GM21381 (cell line): ENCODE data around the gene SIGLEC5.

ENCODE experiments used
- ATAC-seq: cut with Tn5 transposase; IDR thresholded peaks from one replicate; pipeline ENCODE4 v1.9.1; 2021; ENCODE audit warnings: mild to moderate bottlenecking, moderate library complexity; ENCODE audit not compliant: unreplicated experiment

Gene SIGLEC5

DNA sequence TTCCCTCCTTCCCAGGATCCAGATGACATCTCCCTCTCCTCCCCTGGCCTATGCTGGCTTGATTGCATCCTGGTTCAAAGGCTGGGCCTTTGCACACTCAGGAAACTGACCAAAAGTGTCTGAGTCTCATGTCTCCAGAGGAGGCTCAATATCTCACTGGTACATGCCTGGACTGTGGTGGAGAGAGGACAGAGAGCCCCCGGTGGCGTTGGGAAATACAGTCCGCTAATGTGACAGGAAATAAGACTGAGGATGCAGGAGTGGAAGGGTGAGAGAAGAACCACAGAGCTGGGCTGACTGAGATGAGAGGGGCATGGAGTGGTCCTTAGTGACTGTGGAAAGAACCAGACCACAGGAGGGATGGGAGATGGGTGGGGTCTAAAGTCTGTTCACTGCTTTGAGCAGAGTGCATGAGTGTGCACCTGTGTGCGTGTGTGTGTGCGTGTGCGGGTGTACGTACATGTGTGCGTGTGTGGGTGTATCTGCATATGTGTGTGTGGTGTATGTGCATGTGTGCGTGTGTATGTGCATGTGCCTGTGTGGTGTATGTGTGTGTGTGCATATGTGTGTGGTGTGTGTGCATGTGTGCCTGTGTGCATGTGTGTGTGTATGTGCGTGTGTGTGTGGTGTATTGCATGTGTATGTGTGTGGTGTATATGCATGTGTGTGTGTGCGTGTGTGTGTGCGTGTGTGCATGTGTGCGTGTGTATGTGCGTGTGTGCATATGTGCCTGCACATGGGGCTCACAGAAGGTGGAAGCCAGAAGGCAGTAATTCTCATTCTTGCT, 1.9 kb downstream of the SIGLEC5 start:
- no peak for ATAC-seq

DNA sequence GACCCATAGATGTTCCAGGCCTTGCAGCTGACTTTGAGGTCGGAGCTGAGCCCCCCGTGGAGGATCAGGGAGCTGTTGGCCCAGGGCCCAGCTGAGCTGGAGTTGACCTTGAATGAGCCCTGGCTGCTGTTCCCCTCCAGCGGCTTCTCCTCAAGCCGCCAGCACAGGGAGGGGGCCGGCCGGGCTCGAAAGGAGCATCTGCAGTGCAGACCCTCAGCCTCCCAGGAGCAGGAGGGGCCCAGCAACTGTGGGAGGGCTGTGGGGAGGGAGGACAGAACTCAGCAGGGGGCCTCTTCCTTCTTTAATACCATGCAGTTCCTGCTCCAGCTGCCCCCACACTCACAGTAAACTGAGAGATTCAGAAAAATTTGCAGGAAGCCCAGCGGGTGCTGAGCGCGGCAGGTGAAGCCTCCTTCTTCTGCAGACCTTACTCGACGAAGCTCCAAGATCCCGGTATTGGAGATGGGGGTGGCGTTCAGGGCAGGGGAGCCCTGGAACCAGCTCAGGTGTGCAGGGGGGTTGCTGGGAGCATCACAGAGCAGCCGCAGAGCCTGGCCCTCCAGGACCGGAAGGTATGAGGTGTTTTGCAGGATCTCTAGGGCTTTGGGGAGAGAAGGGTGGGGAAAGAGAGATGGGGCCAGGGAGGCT, 2.6 kb downstream of the SIGLEC5 start:
- ATAC-seq, result no peak

DNA sequence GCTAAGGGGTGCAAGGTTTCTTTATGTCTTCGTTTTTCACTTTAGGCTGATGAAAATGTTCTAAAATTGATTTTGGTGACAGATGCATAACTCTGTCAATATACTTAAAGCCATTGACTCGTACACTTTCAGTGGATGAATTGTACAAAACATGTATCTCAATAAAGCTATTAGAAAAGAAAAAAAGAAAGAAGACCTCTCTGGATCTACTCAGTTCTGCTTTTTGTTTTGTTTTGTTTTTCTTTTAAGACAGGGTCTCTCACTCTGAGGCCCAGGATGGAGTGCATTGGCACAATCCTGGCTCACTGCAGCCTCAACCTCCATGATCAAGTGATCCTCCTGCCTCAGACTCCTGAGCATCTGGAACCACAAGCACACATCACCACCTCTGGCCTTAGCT, 3.5 kb downstream of the SIGLEC5 start:
- ATAC-seq, result no peak

DNA sequence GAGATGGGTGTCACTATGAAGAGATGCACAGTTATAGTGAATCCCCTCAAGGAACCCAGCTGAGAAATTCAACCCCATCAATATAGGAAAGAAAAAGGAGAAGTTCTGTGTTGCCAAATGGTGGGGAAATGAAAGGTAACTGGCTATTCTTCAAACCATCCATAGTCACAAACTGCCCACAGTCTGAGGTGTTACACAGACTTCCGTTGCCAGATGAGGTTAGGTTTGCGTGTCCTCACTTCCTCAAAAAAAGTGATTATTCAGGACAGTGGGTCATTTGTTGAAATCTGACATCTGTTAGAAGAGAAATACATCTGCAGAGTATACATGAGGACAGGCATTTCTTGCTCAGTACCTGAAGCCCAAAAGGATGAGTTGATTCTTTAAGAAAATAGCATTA, 9.0 kb downstream of the SIGLEC5 start:
- ATAC-seq, result no peak

DNA sequence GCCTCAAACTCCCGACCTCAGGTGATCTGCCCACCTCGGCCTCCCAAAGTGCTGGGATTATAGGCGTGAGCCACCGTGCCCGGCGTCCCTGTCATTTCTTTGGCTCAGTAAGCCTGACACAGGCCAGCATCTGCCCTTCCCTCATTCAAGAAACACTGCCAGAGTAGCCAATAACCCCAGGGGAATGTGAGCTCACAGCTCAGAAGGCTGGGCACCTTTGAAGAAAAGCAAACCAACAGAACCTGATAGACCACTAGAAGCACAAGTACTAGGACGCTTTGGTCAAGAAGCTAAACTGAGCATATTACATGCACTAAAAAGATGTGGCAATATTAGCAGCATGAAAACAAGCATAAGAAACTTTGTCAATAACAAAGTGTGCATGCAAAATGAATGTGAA, 14.2 kb downstream of the SIGLEC5 start:
- no peak for ATAC-seq

DNA sequence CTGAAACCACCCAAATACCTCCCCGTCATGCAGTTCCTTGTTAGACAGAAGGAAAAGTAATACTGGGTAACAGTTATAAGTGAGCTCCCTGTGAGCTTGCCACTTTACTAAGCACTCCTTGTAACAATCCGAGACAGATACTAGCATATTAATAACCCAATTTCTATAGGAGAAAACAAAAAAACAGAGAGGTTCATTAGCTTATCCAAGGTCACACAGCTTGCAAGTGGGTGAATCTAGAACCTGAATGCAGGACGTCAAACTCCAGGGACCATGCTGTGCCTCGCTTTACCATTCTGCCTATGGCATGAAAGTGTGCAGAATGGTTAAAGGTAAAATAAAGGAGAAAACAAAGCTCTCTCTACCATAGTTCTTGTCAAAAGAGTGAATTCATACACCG, 15.4 kb downstream of the SIGLEC5 start:
- ATAC-seq, result no peak

DNA sequence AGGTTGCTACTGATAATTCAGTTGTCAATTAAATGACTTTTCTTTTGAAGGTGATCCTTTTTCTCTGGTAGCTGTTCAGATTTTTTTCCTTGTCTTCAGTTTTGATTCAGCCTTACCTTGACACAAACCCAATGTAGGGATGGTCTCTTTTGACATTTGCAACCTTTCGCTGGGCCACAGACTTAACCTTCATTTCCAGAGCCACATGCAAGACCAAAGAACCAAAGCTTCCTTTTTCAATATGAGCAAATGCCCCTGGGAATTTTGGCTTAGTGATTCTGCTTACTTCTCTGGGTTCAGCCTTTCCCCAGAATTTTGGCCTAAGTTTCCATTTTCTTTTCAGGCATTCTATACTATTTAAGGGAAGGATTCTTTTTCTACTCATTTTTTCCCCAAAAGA, 19.6 kb downstream of the SIGLEC5 start:
- no peak for ATAC-seq

DNA sequence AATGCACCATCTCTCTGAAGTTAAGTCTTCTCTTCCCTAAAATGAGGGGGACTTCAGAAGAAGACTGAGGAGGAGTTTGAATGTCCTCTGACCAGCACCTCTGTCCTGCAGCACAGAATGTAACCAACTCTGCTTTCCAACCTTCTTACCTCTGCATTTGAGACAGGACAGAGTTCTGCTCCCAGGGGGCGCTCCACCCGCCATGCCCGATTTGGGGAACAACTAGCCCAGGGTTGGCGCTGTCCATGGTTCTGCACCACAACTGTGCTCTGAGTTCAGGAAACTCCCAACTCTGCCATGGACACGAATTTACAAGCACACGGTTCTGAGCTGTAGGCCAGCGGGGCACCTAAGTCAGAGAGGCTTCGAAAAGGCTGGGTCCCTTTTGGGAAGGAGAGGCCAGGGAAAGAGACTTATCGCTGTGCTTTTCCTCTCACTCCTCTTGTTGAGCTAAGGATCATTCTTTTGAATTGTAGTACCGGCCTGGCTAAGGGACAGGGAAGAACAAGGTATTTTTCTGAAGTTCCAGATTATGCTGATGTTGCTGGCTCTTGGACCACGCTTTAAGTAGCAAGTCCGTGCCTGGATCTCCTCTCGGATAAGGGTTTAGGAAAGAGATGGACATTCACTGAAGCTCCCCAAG, 22.2 kb downstream of the SIGLEC5 start:
- ATAC-seq, result no peak

DNA sequence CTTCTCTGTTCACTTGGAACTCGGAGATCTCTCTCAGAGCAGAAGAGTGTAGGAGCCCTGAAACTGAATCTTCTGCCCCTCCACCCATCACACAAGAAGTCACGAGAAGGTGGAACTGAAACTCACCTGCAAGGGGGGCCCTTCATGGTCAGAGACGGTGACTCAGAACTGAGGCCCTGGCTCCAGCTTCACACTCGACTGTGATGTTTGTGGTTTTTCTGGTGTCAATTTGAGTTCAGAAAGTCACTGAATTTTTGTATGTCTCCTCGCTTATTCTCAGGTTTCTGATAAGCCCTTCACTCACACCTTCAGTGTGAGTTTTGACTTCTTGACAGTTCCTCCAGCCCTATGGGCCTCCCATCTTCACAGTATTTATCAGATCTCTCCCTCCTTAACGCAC, 23.1 kb downstream of the SIGLEC5 start:
- peak; percentile 92 for ATAC-seq

DNA sequence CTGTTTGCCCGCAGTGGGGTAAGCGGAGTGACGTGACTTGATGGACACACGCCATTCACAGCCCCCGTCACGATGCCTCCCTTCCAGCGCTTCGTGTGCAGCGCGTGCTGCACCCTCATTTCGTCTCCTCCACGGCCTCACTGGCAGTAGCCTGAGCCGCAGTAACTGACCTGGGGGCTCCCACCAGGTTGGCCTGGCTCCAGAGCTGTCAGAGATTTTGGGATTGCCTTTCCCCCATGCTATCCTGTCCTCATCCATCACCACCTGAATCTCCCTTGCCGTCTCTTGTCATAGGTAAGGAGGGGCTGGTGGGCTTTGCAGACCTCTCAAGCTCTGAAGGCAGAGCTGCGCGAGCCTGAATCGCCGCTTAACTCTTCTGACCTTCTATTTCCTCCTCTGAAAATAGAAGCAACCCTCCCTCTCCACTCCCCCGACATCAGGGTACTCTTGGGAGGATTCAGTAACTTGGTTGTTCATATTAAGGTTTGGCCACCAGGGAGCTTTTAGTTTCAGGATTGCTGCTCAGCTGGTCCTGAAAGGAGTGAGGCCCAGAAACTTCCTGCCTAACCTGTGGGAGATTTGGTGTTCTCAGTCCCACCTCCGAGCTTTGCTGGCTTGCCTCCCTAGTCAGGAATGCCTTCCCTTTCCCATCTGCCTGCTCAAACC, 27.9 kb downstream of the SIGLEC5 start:
- ATAC-seq, result no peak

DNA sequence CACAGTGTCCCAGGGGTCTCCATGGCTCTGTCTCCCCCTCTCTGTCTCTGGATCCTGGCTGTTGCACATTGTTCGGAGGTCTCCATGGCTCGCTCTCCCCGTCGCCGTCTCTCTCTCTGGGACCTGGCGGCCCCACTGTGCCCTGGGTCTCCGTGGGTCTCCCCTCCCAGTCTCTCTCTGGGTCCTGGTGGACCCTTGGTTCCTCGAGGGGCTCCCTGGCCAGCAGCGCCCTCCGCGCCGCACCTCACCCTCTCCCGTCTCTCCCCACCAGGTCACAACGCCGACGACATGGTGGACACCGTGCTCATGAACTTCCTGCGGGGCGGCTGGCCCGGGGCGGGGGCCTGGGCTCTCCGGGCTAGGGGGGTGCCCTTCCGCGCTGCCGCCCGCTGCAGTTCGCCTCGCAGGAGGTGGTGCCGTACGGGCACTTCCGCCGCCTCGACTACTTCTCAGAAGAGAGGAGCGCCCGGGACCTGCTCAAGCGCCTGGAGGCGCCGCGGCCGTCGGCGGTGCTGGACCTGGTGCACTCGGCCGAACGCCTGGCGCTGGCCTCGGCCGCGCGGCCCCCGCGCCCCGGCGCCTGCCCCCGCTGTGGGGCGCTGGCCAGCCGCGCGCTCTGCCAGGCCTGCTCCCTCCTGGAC, 29.1 kb downstream of the SIGLEC5 start:
- ATAC-seq, result no peak

DNA sequence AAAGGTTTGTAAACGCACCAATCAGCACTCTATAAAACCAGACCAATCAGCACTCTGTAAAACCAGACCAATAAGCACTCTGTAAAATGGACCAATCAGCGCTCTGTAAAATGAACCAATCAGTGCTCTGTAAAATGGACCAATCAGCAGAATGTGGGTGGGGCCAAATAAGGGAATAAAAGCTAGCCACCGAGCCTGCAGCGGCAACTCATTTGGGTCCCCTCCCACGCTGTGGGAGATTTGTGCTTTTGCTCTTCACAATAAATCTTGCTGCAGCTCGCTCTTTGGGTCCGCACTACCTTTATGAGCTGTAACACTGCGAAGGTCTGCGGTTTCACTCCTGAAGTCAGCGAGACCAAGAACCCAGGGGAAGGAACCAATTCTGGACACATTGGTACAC, 31.1 kb downstream of the SIGLEC5 start:
- ATAC-seq, result no peak

DNA sequence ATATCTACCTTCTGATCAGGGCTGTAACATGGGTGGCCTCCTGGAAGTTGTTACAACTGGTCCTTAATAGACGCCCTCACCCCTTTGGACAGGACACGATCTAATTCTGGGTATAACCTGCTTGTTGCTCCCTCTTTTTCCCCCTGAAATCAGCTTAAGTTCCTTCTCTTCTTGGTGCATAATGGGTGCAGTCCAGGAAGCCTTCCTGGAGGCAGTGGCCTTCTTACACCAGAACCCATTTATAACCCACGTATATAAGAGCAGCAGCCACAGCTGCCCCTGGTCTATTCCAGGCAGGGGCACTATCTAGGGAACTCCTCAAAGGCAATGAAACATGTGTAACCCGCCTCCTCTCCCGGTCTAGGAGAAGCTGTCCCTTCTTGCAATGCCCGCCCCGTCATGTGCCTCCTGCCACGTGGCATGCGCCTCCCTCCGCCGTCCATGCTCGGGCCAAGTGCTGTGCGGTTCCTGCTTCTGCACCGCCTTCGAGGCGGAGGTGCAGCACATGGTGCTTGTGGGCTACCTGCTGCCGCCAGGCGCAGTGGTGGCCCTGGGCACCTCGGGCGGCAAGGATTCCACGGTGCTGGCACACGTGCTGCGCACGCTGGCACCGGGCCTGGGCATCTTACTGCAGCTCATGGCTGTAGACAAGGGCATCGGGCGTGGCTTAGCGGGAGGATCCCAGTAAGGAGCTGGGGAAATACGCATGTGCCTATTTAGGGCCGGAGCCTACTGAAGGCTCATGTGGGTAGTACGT, 31.9 kb downstream of the SIGLEC5 start:
- ATAC-seq, result no peak

DNA sequence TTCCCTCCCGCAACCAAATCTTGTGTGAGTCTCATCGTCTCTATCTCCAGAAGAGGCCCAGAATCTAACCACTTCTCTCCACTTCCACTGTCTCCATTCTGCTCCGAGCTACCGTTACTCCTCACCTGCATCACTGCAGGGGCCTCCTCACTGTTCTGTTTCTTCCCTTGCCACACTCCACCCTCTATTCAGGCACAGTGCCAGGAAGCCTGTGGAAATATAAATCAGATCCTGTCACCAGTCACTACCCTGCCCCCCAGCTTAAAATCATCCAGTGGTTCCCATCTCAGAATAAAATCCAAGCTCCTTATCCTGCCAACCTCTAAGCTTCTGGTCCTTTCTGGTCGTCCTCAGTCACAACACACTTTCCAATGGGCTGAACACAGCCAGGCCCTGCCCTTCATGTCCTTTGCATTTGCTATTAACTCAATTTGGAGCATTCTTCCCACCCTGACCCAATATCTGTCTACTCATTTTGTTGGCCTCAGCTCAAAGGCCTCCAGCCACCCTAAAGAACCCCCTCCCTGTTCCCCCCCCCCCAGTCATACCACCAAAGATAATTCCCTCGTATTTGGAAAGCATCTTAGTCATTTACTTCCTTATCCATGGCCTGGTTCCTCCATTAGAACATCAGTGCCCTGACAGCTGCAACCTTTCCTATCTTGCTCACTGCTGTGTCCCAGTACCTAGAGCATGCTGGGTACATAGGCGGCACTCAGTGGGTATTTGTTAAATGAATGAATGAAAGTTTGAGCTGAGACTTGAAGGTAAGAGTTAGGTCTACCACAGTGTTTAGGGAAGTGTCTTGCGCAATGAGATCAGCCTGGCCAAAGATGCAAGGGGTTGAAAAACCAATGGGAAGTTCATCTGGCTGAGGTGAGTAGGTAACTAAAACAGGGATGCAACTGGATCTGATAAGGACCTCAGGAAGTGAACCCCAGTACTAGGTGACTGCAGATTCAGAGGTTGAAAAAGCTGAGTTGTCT, 34.7 kb downstream of the SIGLEC5 start:
- no peak for ATAC-seq

DNA sequence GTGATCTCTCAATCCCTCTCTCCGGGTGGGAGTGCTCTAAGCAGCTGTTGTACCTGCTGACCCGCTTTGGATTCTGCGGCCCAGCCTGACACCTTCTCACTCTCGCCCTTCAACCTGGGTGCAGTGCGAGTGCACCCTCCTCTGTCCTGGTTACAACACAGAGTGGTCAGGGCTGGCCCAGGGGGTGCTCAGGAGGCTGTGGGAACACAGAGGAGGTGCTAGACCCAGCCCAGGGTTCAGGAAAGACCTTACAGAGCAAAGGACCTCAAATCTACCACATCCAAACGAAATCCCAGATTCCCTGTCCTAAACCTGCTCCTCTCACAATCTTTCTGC, 35.5 kb downstream of the SIGLEC5 start:
- ATAC-seq, result no peak

DNA sequence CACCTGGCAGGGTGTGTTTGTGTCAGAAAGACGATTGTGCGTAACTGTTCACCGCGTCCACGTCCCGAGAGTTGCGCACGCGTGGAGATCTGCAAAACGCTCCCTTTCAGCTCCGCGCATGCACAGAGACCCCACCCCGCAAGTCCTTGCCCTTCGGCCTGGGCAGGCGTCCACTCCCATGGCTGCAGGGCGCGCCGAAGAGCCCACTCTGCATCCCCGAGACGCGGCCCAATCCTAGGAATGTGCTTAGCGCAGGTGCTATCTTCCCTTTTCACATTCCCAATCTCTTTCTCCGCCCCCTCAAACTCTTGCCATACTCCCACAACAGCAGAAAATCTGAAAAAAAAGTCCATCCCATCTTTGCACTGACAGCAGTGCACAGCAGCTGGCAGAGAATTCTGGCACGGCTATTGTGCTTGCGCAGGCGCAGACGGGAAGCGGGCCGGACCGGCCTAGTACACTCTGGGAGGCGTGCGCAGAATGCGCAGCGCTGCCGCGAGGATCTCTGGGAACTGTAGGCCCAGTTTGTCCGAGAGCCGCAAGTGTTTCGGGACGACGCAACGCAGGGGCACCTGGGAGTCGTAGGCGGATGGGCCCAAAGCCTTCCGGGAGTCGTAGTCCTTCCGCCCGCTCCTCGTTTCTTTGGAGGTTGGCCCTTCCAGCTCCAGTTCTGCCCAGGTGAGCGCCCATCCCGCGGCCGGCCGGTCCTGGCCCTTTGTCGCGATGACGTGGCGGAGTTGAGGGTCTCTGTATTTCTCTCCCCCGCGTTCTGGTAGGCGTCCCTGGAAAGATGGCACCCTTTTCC, 36.0 kb downstream of the SIGLEC5 start:
- ATAC-seq, result peak; percentile 97

DNA sequence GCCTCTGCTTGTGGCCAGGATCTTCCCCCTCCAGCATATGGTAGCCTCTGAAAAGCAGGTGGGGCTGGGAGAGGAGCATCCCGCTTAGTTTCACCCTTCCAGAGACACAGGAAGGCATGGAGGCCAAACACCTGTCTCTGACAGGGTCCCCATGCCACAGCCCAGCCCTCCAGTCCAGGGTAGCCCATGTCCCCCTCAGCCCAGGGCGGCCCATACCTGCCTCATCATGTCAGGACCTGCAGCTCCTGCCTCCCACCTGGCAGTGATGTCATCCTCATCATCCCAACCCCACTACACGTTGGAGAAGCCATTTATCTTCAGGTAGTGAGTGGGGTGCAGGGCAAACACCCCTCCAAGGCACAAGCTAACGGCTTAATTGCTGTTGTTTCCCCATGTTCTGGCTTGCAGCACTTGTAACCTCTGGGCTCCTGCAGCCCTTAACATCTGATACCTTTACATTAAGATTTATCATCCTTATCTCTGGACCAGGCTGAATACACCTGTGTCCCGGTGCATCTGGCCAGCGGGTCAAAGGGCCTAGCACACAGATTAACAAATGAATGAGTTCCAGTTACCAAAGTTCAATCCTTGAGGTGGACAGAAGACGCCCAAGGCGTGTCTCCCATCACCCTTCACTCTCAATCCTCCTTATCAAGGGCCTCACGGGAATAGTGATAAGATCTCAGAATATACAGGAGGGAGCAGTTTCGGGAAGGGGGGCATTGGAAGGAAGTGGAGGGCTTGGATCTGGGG, 36.9 kb downstream of the SIGLEC5 start:
- no peak for ATAC-seq

DNA sequence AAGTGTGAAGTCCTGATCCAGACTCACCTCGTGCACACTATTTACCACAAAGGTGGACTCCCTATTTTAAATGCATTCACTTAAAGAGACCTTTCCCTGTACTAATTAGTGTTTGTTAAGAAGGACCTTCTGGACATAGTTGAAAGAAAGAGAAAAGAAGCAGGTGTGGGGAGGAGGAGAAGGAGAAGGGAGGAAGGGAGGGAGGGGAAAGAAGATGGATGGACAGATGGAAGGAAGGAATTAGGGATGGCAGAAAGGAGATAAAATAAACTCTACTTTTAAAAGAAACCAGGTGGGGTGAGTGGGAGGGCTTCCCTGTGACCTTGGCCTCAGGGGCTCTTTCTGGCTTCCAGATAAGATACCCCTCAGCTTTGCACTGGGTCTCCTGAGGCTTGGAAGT, 37.7 kb downstream of the SIGLEC5 start:
- ATAC-seq, result no peak
